Progenitor cell of endocrine pancreas (in vitro differentiated cells): ENCODE measurements around the gene LRRC8E. TPM values are rescaled to one million over a fixed set of nuclear protein-coding genes. Genes with fewer than 3 reads are reported as not detected.

Source experiments
- DNase-seq: peaks from one replicate; pipeline ENCODE4 v3.0.0; 2021; ENCODE audit warnings: low spot score; ENCODE audit not compliant: unreplicated experiment
- H3K27ac Mint-ChIP-seq: 2 replicates; pipeline ENCODE4 v1.8.0; 2021; ENCODE audit warnings: mild to moderate bottlenecking, moderate library complexity, mixed read lengths
- H3K27me3 Mint-ChIP-seq: 2 replicates; pipeline ENCODE4 v1.8.0; 2021; ENCODE audit warnings: mixed read lengths
- H3K36me3 Mint-ChIP-seq: 2 replicates; pipeline ENCODE4 v1.8.0; 2022; ENCODE audit warnings: mixed read lengths; ENCODE audit not compliant: insufficient read depth
- H3K4me1 Mint-ChIP-seq: 2 replicates; pipeline ENCODE4 v1.8.0; 2021; ENCODE audit warnings: low read depth, mixed read lengths
- H3K4me3 Mint-ChIP-seq: 2 replicates; pipeline ENCODE4 v1.8.0; 2021; ENCODE audit warnings: low read depth, mild to moderate bottlenecking, moderate library complexity, mixed read lengths
- H3K9me3 Mint-ChIP-seq: 2 replicates; pipeline ENCODE4 v1.8.0; 2021; ENCODE audit warnings: low read depth, mixed read lengths
- CTCF ChIP-seq: fragments of 200-600 bp; sonication (generic); IDR thresholded peaks from one replicate; pipeline ENCODE4 v1.5.0; 2021; ENCODE audit warnings: antibody characterized with exemption, mild to moderate bottlenecking; ENCODE audit not compliant: unreplicated experiment
- total RNA-seq: library from RNA; stranded (reverse); gene quantifications from 2 replicates; pipeline ENCODE4 v1.2.1, GENCODE V29; 2021

The LRRC8E gene
- total RNA-seq, 1 donor from 2014 or later: 3.6 TPM

GRCh38 chr19:7914598-7915045 is 26.3 kb downstream of the LRRC8E start, which contains the start of gene TGFBR3L:
TGFBR3L (plus strand) TSS chr19:7914830.
- peak within 1 kb of the TSS; percentile 37 for H3K27ac Mint-ChIP-seq
- H3K27me3 Mint-ChIP-seq: peaks cover 33% of the 10 kb centered on the region
- H3K4me3 Mint-ChIP-seq: peak within 1 kb of the TSS; percentile 51
- peaks cover 16% of the 10 kb centered on the region for H3K36me3 Mint-ChIP-seq
- peaks cover 8% of the 10 kb centered on the region for H3K4me1 Mint-ChIP-seq
- H3K9me3 Mint-ChIP-seq: no peaks in the 10 kb centered on the region
- TF ChIP-seq CTCF: no peak
- no peak for DNase-seq

GRCh38 chr19:7915250-7916102 is 27.2 kb downstream of the LRRC8E start:
- Mint-ChIP-seq H3K4me1 (peaks cover 13% of the 10 kb centered on the region), H3K36me3 (peaks cover 16% of the 10 kb centered on the region), H3K27me3 (peaks cover 35% of the 10 kb centered on the region), H3K4me3 (peak overlapping the region; percentile 51), H3K9me3 (no peaks in the 10 kb centered on the region), H3K27ac (peak overlapping the region; percentile 37)
- TF ChIP-seq CTCF: no peak
- no peak for DNase-seq

- peaks cover 35% of the 10 kb centered on the region for H3K27me3 Mint-ChIP-seq
- H3K4me1 Mint-ChIP-seq: peaks cover 16% of the 10 kb centered on the region
- no peak for TF ChIP-seq CTCF
- H3K9me3 Mint-ChIP-seq: no peaks in the 10 kb centered on the region
- H3K27ac Mint-ChIP-seq: no peak overlapping the region
- H3K4me3 Mint-ChIP-seq: no peak overlapping the region
- H3K36me3 Mint-ChIP-seq: peaks cover 13% of the 10 kb centered on the region
- DNase-seq: no peak
Observed at GRCh38 chr19:7916103-7916954, 28.0 kb downstream of the LRRC8E start.

GRCh38 chr19:7916955-7917266 is 28.6 kb downstream of the LRRC8E start:
- H3K4me3 Mint-ChIP-seq: peak overlapping the region; percentile 54
- peaks cover 11% of the 10 kb centered on the region for H3K36me3 Mint-ChIP-seq
- TF ChIP-seq CTCF: no peak
- H3K27me3 Mint-ChIP-seq: peaks cover 35% of the 10 kb centered on the region
- no peaks in the 10 kb centered on the region for H3K9me3 Mint-ChIP-seq
- H3K27ac Mint-ChIP-seq: no peak overlapping the region
- DNase-seq: no peak
- peaks cover 16% of the 10 kb centered on the region for H3K4me1 Mint-ChIP-seq
